Ectodermal cell (in vitro differentiated cells): ENCODE results near the gene UBR4.
"Not testable (repeated sequence)": the region's sequence is repeated elsewhere in the genome, so short reads cannot be mapped to it uniquely, and the experiment has no call there.

Experiments
- H3K27ac ChIP-seq: 2 replicates; pipeline ENCODE4 v1.7.0; 2013; ENCODE audit warnings: mild to moderate bottlenecking, low read depth, low read length; ENCODE audit not compliant: insufficient read depth, poor library complexity, severe bottlenecking
- H3K27me3 ChIP-seq: 2 replicates; pipeline ENCODE4 v1.7.0; 2013; ENCODE audit warnings: mild to moderate bottlenecking, low read length; ENCODE audit not compliant: insufficient read depth, control insufficient read depth, poor library complexity, severe bottlenecking
- H3K36me3 ChIP-seq: one replicate; pipeline ENCODE4 v1.7.0; 2013; ENCODE audit warnings: low read length; ENCODE audit not compliant: control insufficient read depth, insufficient read depth
- H3K4me1 ChIP-seq: one replicate; pipeline ENCODE4 v1.7.0; 2013; ENCODE audit warnings: low read length; ENCODE audit not compliant: control insufficient read depth, insufficient read depth
- H3K4me3 ChIP-seq: 2 replicates; pipeline ENCODE4 v1.7.0; 2013; ENCODE audit warnings: low read depth, low read length, control low read depth; ENCODE audit not compliant: insufficient read depth
- H3K9me3 ChIP-seq: 2 replicates; pipeline ENCODE4 v1.7.0; 2013; ENCODE audit warnings: mild to moderate bottlenecking, low read length, moderate library complexity; ENCODE audit not compliant: control insufficient read depth
- WGBS, 2 experiments: methylation state at CpG; one replicate each; pipeline ENCODE4 v1.1.7; 2013; ENCODE audit warnings: missing lambda C conversion rate in 2 of 2; 5-methylcytosine and 5-hydroxymethylcytosine counted together

The UBR4 gene

DNA sequence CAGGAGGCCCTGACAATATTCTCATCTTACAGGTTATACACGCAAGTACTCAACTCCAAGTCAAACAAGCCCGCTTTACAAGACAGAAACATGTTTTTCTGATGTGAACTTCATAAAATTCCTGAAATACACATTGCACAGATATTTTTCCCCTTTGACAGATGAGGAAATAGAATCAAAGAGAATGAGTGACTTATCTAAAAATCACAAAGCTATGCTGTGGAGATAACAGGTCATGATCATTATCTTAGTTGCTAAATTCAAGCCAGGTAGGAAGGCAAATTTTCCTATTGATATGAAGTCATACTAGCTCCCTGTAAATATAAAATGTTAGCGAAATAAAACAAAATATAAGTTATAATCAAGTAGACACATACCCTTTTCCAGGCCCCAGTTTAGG lies 18.3 kb downstream of the UBR4 start:
- no peaks in the 10 kb centered on the region for H3K27me3 ChIP-seq
- no peaks in the 10 kb centered on the region for H3K9me3 ChIP-seq
- no peak overlapping the region for H3K27ac ChIP-seq
- WGBS, 2 experiments, result 93 to 96% methylated on average over 2 to 3 of the region's 3 CpGs
- H3K4me1 ChIP-seq, result no peaks in the 10 kb centered on the region
- H3K4me3 ChIP-seq, result no peak overlapping the region
- H3K36me3 ChIP-seq, result peaks cover 51% of the 10 kb centered on the region

DNA sequence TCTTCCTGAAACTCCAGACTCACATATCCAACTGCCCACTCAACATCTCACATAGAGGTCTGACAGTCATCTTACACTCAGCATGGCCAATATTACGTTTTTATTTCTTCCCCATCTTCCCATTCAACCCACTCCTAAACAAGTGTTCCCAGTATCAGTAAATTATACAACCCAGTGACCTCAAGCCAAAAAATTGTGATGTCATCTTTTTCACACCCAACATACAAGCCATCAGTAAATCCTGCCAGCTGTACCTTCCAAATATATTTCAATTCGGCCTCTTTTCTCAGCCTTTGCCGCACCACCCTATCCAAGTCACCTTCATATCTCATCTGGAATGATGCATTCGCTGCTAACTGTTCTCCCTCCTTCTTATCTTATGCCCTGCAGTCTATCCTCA lies 19.6 kb downstream of the UBR4 start:
- H3K36me3 ChIP-seq, result peaks cover 60% of the 10 kb centered on the region
- no peaks in the 10 kb centered on the region for H3K4me1 ChIP-seq
- no peaks in the 10 kb centered on the region for H3K27me3 ChIP-seq
- H3K4me3 ChIP-seq, result no peak overlapping the region
- no peak overlapping the region for H3K27ac ChIP-seq
- WGBS, 2 experiments, result 91 to 95% methylated on average over 4 of the region's 4 CpGs
- no peaks in the 10 kb centered on the region for H3K9me3 ChIP-seq

DNA sequence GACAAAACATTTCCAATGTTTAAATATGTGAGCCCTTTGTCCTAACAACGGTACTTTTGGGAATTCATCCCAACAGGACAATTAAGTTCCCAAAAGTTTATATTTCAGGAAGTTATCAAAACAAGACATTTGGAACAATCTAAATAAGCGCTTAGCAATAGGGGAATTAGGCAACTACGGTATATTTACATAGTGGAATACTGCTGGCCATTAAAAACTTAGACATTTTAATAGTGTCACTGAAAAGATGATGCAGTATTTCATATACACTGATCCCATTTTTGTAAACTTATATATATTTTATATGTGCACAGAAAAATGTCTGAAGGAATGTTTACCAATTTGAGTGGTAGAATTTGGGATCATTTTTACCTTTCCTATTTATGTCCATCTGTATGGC lies 20.8 kb downstream of the UBR4 start:
- no peak overlapping the region for H3K4me3 ChIP-seq
- H3K4me1 ChIP-seq, result no peaks in the 10 kb centered on the region
- H3K27ac ChIP-seq, result no peak overlapping the region
- H3K9me3 ChIP-seq, result no peaks in the 10 kb centered on the region
- peaks cover 72% of the 10 kb centered on the region for H3K36me3 ChIP-seq
- no peaks in the 10 kb centered on the region for H3K27me3 ChIP-seq
- WGBS, 2 experiments, result 97 to 100% methylated on average over 3 of the region's 3 CpGs

DNA sequence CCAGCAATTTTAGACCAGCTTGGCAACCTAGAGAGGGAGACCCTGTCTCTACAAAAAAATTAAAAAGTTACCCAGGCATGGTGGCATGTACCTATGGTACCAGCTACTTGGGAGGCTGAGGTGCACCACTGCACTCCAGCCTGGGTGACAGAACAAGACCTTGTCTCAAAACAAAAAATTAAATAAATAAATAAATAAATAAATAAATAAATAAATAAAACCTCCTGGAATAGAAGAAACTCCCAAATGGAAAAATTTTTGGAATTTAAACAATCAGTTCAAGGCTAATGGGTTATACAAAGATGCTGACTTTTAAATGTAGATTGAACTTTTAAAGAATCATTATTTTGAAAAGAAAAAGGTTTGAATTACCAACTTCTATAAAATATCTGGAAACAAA lies 22.2 kb downstream of the UBR4 start:
- H3K4me1 ChIP-seq, result no peaks in the 10 kb centered on the region
- no peak overlapping the region for H3K4me3 ChIP-seq
- no peak overlapping the region for H3K27ac ChIP-seq
- no peaks in the 10 kb centered on the region for H3K27me3 ChIP-seq
- H3K9me3 ChIP-seq, result no peaks in the 10 kb centered on the region
- peaks cover 73% of the 10 kb centered on the region for H3K36me3 ChIP-seq

- Histone ChIP-seq H3K36me3 (peaks cover 74% of the 10 kb centered on the region), H3K4me1 (no peaks in the 10 kb centered on the region), H3K27me3 (no peaks in the 10 kb centered on the region), H3K27ac (no peak overlapping the region), H3K9me3 (no peaks in the 10 kb centered on the region), H3K4me3 (no peak overlapping the region)
- WGBS, 2 experiments, result 98 to 100% methylated on average over 2 of the region's 2 CpGs
These were observed 24.1 kb downstream of the UBR4 start for GRCh38 chr1:19186001-19186400.

DNA sequence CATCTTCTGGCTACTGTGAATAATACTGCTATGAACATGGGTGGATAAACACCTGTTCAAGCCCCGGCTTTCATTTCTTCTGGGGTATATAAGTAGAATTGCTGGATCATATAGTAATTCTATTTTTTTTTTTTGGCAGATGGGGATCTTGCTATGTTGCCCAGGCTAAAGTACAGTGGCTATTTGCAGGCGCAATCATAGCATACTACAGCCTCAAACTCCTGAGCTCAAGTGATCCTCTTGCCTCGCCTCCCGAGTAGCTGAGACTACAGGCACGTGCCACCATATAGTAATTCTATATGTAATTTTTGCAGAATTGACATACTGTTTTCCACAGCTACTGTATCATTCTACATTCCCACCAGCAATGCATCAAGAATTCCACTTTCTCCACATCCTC lies 27.8 kb downstream of the UBR4 start:
- Histone ChIP-seq H3K36me3 (peaks cover 59% of the 10 kb centered on the region), H3K27ac (no peak overlapping the region), H3K4me3 (no peak overlapping the region), H3K4me1 (no peaks in the 10 kb centered on the region), H3K27me3 (no peaks in the 10 kb centered on the region), H3K9me3 (no peaks in the 10 kb centered on the region)
- WGBS, 2 experiments, result 93 to 94% methylated on average over 5 of the region's 5 CpGs

GRCh38 chr1:19180265-19180657 lies 29.8 kb downstream of the UBR4 start:
- 95 to 96% methylated on average over 7 to 8 of the region's 8 CpGs for WGBS, 2 experiments
- H3K27me3 ChIP-seq, H3K27ac ChIP-seq, H3K4me1 ChIP-seq, H3K9me3 ChIP-seq, H3K4me3 ChIP-seq: not testable (repeated sequence)
- peaks cover 58% of the 10 kb centered on the region for H3K36me3 ChIP-seq

- H3K4me3 ChIP-seq, result no peak overlapping the region
- H3K27ac ChIP-seq, result peak overlapping the region; percentile 20
- 85 to 87% methylated on average over 8 of the region's 8 CpGs for WGBS, 2 experiments
- H3K4me1 ChIP-seq, result no peaks in the 10 kb centered on the region
- H3K36me3 ChIP-seq, result peaks cover 57% of the 10 kb centered on the region
- H3K27me3 ChIP-seq, result no peaks in the 10 kb centered on the region
- H3K9me3 ChIP-seq, result no peaks in the 10 kb centered on the region
These were observed 30.3 kb downstream of the UBR4 start for GRCh38 chr1:19179597-19180264.

GRCh38 chr1:19178734-19179398 lies 31.2 kb downstream of the UBR4 start:
- Histone ChIP-seq H3K27ac (no peak overlapping the region), H3K4me3 (no peak overlapping the region), H3K4me1 (no peaks in the 10 kb centered on the region), H3K9me3 (no peaks in the 10 kb centered on the region), H3K27me3 (no peaks in the 10 kb centered on the region), H3K36me3 (peaks cover 54% of the 10 kb centered on the region)
- WGBS, 2 experiments, result 94 to 96% methylated on average over 5 of the region's 5 CpGs

DNA sequence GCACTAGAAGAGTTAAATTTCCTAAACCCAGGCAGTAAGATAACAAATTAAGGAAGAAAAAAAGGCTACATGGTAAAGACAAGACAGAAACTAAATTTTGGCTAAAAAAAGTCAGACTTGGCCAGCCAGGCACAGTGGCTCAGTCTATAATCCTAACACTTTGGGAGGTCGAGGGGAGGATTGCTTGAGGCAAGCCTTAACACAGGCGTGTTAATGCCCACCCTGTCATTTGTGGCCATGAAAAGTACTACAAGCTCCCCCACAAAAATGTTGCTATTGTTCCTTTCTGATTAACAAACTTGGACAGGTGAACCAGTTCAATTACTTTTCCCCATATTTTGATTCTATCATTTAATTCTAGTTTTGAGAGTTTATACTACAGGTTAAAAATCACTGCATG lies 32.3 kb downstream of the UBR4 start:
- Histone ChIP-seq H3K27me3 (no peaks in the 10 kb centered on the region), H3K4me1 (no peaks in the 10 kb centered on the region), H3K27ac (no peak overlapping the region), H3K4me3 (no peak overlapping the region), H3K36me3 (peaks cover 54% of the 10 kb centered on the region), H3K9me3 (no peaks in the 10 kb centered on the region)
- WGBS, 2 experiments, result 94 to 95% methylated on average over 2 of the region's 2 CpGs
